Vagina (tissue), 2 donors: ENCODE measurements around the gene PPM1E.

ENCODE experiments used
- CTCF ChIP-seq, 3 experiments: fragments of 450-650 bp in 2 of 3; fragments of 200-600 bp in 1 of 3; sonication (generic) in 1 of 3; IDR thresholded peaks; one replicate each; pipeline ENCODE4 v1.5.1; 2017 to 2019; ENCODE audit warnings: antibody characterized with exemption in 3 of 3, mild to moderate bottlenecking in 2 of 3, moderate library complexity in 2 of 3
- POLR2A ChIP-seq, 2 donors: fragments of 450-650 bp; IDR thresholded peaks; one replicate each; pipeline ENCODE4 v1.6.1; 2017; ENCODE audit warnings: antibody characterized with exemption in 2 of 2, mild to moderate bottlenecking in 2 of 2, moderate library complexity in 2 of 2
- POLR2AphosphoS5 ChIP-seq, 2 donors: sonication (generic); formaldehyde crosslinking; IDR thresholded peaks; one replicate each; pipeline ENCODE4 v1.9.0; 2017; ENCODE audit warnings: antibody characterized with exemption in 2 of 2, mild to moderate bottlenecking in 2 of 2, low read depth in 1 of 2; ENCODE audit not compliant: insufficient read depth in 1 of 2

DNA sequence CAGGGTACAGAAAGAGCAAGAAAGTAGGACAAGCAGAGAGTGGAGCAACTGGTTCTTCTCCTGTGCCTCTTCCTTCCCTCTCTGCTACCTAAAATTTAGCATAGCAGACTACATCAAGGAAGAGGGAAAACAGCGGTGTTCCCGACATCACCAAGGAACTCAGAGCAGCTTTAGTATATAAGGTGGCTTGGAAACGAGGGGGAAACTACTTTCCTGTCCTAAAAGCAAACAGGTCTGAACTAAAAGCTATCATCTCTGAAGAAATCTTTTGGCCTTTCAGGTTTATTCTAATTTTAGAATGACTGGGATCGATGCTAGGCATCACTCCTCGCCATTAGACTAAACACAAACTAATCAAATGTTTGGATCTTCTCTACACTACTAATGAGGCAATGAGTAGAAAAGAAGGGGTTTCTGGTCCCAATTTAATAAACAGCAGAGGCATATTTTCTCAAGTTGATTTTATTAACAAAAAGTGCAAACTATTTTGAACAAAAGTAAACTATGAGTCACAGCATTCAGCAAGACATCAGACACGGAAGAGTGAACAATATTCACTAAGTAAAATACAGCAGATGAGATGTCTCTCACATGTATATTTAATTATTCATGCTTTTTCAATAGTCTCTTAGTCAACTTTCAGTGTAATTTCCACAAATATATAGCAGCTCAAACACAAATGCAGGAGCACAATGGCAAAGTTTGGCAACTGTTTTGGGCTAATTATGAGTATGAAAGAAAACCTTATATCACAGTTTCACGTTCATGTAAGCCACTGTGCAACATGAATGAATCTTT is 242.3 kb downstream of the PPM1E start:
- TF ChIP-seq CTCF (IDR thresholded peaks at IDR 0.05), result no peak
- no peak for TF ChIP-seq POLR2A (IDR thresholded peaks at IDR 0.05)
- TF ChIP-seq POLR2AphosphoS5 (IDR thresholded peaks at IDR 0.05; ENCODE audit: insufficient read depth in 1 of 2, low read depth in 1 of 2), result no peak
